Psoas muscle (tissue), 8 donors: ENCODE data around the gene MPPED2. TPM values are rescaled to one million over a fixed set of nuclear protein-coding genes. Genes with fewer than 3 reads are reported as not detected.
A peak's percentile ranks its signal among the peaks of the same experiment; 100 is the strongest.

Experiments
- ATAC-seq, 4 donors: fragments of 200-7000 bp; cut with Tn5 transposase; one replicate each; pipeline ENCODE4 v1.9.1; 2020; ENCODE audit warnings: moderate library complexity in 3 of 4, mild to moderate bottlenecking in 2 of 4
- DNase-seq, 2 donors: peaks; one replicate each; pipeline ENCODE4 v3.0.0-alpha.2; 2020
- H3K27ac ChIP-seq: fragments of 200-600 bp; one replicate; pipeline ENCODE4 v1.8.0; 2022
- H3K27me3 ChIP-seq, 3 donors: fragments of 200-600 bp in 1 of 3; one replicate each; pipeline versions ENCODE4 v1.6.1 to v1.8.0; 2013 to 2022; ENCODE audit warnings: low read length in 2 of 3, mild to moderate bottlenecking in 2 of 3, moderate library complexity in 1 of 3; ENCODE audit not compliant: insufficient read depth in 3 of 3
- H3K36me3 ChIP-seq, 2 donors: fragments of 200-600 bp in 1 of 2; one replicate each; pipeline versions ENCODE4 v1.6.1 to v1.8.0; 2013 to 2022; ENCODE audit warnings: low read depth in 1 of 2, mild to moderate bottlenecking in 1 of 2, moderate library complexity in 1 of 2; ENCODE audit not compliant: insufficient read depth in 1 of 2
- H3K4me1 ChIP-seq: fragments of 200-600 bp; one replicate; pipeline ENCODE4 v1.8.0; 2022
- H3K4me3 ChIP-seq: fragments of 200-600 bp; one replicate; pipeline ENCODE4 v1.8.0; 2022; ENCODE audit warnings: mild to moderate bottlenecking
- H3K9me3 ChIP-seq: fragments of 200-600 bp; one replicate; pipeline ENCODE4 v1.8.0; 2022
- WGBS, 3 donors: extraction: QIAGEN DNeasy Blood & Tissue Kit; methylation state at CpG; one replicate each; pipeline versions ENCODE4 v1.1.6 to v1.1.7; 2013; 5-methylcytosine and 5-hydroxymethylcytosine counted together
- intact Hi-C, 2 donors: fragments of 100-400 bp; cut with DNase I; formaldehyde crosslinking; loops; one replicate each; pipeline versions ENCODE4 v1.11.0 to v1.14.2; 2022
- polyA plus RNA-seq, 3 donors: library from polyadenylated mRNA; stranded (reverse); fragments of 200-250 nt; gene quantifications; one replicate each; pipeline ENCODE4 v1.2.3, GENCODE V29; 2013
- total RNA-seq, 4 donors: library from RNA; stranded (reverse); fragmentation: NEBNext Ultra II Directional in 2 of 4; extraction: Animal tissue kit (Norgen Biotek cat#: 25700) in 2 of 4; gene quantifications; one replicate each; pipeline versions ENCODE4 v1.2.1 to v1.2.4, GENCODE V29; 2021 to 2023
- TF ChIP-seq, protein P1 (sequence below): fragments of 200-600 bp; IDR thresholded peaks from one replicate; pipeline ENCODE4 v1.8.0; 2022; ENCODE audit warnings: antibody characterized with exemption
- donor health status: healthy with polysubstance abuse.
- donor health status: DM: no; HTN: no; CAD: no; lungs with moderate emphysema.
- donor health status: Bipolar disorder and iron deficiency.
- donor health status: healthy.
- donor health status: DM: yes; HTN: yes; CAD: no.
- donor health status: DM: no; HTN: no; CAD: no.
- donor health status: DM: no; HTN: no; CAD: no.
- donor health status: DM: yes; HTN: yes; CAD: no.

Gene MPPED2
- total and polyA plus RNA-seq, 7 donors = 0.44 to 7.9 (median 3.4) TPM

- TF ChIP-seq, protein P1, sequence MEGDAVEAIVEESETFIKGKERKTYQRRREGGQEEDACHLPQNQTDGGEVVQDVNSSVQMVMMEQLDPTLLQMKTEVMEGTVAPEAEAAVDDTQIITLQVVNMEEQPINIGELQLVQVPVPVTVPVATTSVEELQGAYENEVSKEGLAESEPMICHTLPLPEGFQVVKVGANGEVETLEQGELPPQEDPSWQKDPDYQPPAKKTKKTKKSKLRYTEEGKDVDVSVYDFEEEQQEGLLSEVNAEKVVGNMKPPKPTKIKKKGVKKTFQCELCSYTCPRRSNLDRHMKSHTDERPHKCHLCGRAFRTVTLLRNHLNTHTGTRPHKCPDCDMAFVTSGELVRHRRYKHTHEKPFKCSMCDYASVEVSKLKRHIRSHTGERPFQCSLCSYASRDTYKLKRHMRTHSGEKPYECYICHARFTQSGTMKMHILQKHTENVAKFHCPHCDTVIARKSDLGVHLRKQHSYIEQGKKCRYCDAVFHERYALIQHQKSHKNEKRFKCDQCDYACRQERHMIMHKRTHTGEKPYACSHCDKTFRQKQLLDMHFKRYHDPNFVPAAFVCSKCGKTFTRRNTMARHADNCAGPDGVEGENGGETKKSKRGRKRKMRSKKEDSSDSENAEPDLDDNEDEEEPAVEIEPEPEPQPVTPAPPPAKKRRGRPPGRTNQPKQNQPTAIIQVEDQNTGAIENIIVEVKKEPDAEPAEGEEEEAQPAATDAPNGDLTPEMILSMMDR = no peak
- intact Hi-C loops = no loop called here
- Histone ChIP-seq H3K27me3 (no peaks in the 10 kb centered on the region), H3K9me3 (peaks cover 3% of the 10 kb centered on the region), H3K4me3 (no peak overlapping the region), H3K36me3 (no peaks in the 10 kb centered on the region), H3K27ac (no peak overlapping the region), H3K4me1 (peaks cover 12% of the 10 kb centered on the region)
- ATAC-seq (peak in 1 of 4 donors; percentile 39), DNase-seq (no peak)
- WGBS, 3 donors = 22 to 32% (median 24%) methylated on average over 8 of the region's 8 CpGs
Measured at GRCh38 chr11:30395751-30396150, 190.4 kb downstream of the MPPED2 start.

- TF ChIP-seq, protein P1 = no peak
- H3K4me3 ChIP-seq = no peak overlapping the region
- DNase-seq (no peak), ATAC-seq (peak; percentile 32 to 54 (median 44))
- 7 to 31% (median 21%) methylated on average over 1 of the region's 1 CpG for WGBS, 3 donors
- H3K9me3 ChIP-seq = peaks cover 3% of the 10 kb centered on the region
- no peaks in the 10 kb centered on the region for H3K27me3 ChIP-seq
- H3K36me3 ChIP-seq = no peaks in the 10 kb centered on the region
- no peak overlapping the region for H3K27ac ChIP-seq
- H3K4me1 ChIP-seq = peaks cover 12% of the 10 kb centered on the region
- intact Hi-C loops = no loop called here
Measured at GRCh38 chr11:30393012-30393411, 193.1 kb downstream of the MPPED2 start.

GRCh38 chr11:30392221-30392784, 193.8 kb downstream of the MPPED2 start:
- H3K27me3 ChIP-seq = no peaks in the 10 kb centered on the region
- WGBS, 3 donors = 8 to 13% (median 8%) methylated on average over 5 of the region's 5 CpGs
- peak overlapping the region; percentile 21 for H3K4me3 ChIP-seq
- peaks cover 3% of the 10 kb centered on the region for H3K9me3 ChIP-seq
- DNase-seq (no peak), ATAC-seq (peak in 3 of 4 donors; percentile 28 to 69 (median 52))
- no peak overlapping the region for H3K27ac ChIP-seq
- intact Hi-C loops = no loop called here
- TF ChIP-seq, protein P1 = no peak
- H3K36me3 ChIP-seq = no peaks in the 10 kb centered on the region
- H3K4me1 ChIP-seq = peaks cover 12% of the 10 kb centered on the region

DNA sequence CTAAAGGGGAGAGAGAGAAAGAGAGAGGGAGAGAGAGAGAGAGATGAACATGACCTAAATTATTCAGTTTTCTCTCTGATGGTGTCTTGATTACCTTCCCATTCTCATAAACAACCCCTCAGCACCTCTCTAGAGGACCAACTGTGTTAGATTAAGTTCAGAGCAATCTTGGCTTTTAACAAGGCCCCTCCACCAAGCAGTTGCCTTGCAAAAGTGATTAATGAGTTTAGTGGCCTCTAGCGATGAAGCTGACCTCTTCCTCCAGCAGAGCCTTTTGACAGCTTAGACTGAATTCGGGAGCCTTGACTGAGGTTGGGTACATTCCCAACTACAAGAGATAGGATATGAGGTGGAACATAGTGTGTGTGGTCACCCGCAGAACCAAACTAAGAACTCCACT, 197.2 kb downstream of the MPPED2 start:
- TF ChIP-seq, protein P1 = no peak
- WGBS, 3 donors = 56 to 65% (median 60%) methylated on average over 3 of the region's 3 CpGs
- no peak for ATAC-seq

More for the DNA sequence above, 197.2 kb downstream of the MPPED2 start:
- H3K4me3 ChIP-seq = no peak overlapping the region
- no peak for DNase-seq
- H3K27ac ChIP-seq = no peak overlapping the region
- H3K4me1 ChIP-seq = peaks cover 12% of the 10 kb centered on the region
- intact Hi-C loops = no loop called here
- no peaks in the 10 kb centered on the region for H3K36me3 ChIP-seq
- H3K27me3 ChIP-seq = no peaks in the 10 kb centered on the region
- H3K9me3 ChIP-seq = no peaks in the 10 kb centered on the region
